Panc1 (cell line): ENCODE data around the gene PSMD1.

Source experiments
- CTCF ChIP-seq: fragments of 450-650 bp; IDR thresholded peaks from 2 replicates; pipeline ENCODE4 v1.5.1; 2017; ENCODE audit warnings: mild to moderate bottlenecking
- REST ChIP-seq, 2 experiments: IDR thresholded peaks; 2 replicates each; pipeline ENCODE4 v1.6.1; 2011 to 2012; ENCODE audit warnings: low read depth in 2 of 2, control low read depth in 1 of 2, low read length in 1 of 2, mild to moderate bottlenecking in 1 of 2, moderate library complexity in 1 of 2; ENCODE audit not compliant: insufficient read depth in 1 of 2

- no peak for TF ChIP-seq CTCF
- no peak for TF ChIP-seq REST (IDR thresholded peaks at IDR 0.05; ENCODE audit: insufficient read depth in 1 of 2, low read depth in 2 of 2, low read length in 1 of 2)
These were observed 112.8 kb downstream of the PSMD1 start for GRCh38 chr2:231169488-231169887.
